Dermis microvascular lymphatic vessel endothelial cell (primary cell): ENCODE measurements around the gene OLFM4. TPM values are rescaled to one million over a fixed set of nuclear protein-coding genes. Genes with fewer than 3 reads are reported as not detected.
A peak's percentile ranks its signal among the peaks of the same experiment; 100 is the strongest.
"Not testable (repeated sequence)": the region's sequence is repeated elsewhere in the genome, so short reads cannot be mapped to it uniquely, and the experiment has no call there.

ENCODE experiments used
- DNase-seq, 2 donors: peaks; one replicate each; pipeline versions ENCODE4 v3.0.0 to v3.0.0-alpha.2; 2010; ENCODE audit warnings: low read depth in 2 of 2
- total RNA-seq: library from RNA; depleted of rRNA; stranded (reverse); fragments of >200 nt; gene quantifications from 2 replicates; pipeline ENCODE4 v1.2.1, GENCODE V29; 2014

Gene OLFM4
- under 0.01 and 0.25 TPM in 2 replicates for total RNA-seq

GRCh38 chr13:53028637-53029203 is at the start of gene OLFM4:
TSS of gene OLFM4 (plus strand) at chr13:53028813. CDS start at chr13:53028837, 24 bp downstream.
- no peak for DNase-seq

- no peak for DNase-seq
These were observed 49.6 kb upstream of the OLFM4 start for GRCh38 chr13:52978989-52979388.

GRCh38 chr13:52980695-52981094 is 47.9 kb upstream of the OLFM4 start:
- DNase-seq, result no peak

GRCh38 chr13:52983836-52984235 is 44.8 kb upstream of the OLFM4 start:
- DNase-seq, result no peak

GRCh38 chr13:52984881-52985363 is 43.7 kb upstream of the OLFM4 start:
- DNase-seq, result no peak

- DNase-seq, result no peak
These were observed 37.1 kb upstream of the OLFM4 start for GRCh38 chr13:52991344-52992020.

GRCh38 chr13:52992110-52992509 is 36.5 kb upstream of the OLFM4 start:
- no peak for DNase-seq

- DNase-seq, result no peak
These were observed 34.6 kb upstream of the OLFM4 start for GRCh38 chr13:52994051-52994450.

GRCh38 chr13:52994865-52995264 is 33.7 kb upstream of the OLFM4 start:
- DNase-seq, result no peak

GRCh38 chr13:52995946-52996345 is 32.7 kb upstream of the OLFM4 start:
- DNase-seq, result no peak

- no peak for DNase-seq
These were observed 30.4 kb upstream of the OLFM4 start for GRCh38 chr13:52997951-52998876.

- DNase-seq, result no peak
These were observed 29.4 kb upstream of the OLFM4 start for GRCh38 chr13:52999093-52999696.

GRCh38 chr13:53001444-53002225 is 27.0 kb upstream of the OLFM4 start:
- no peak for DNase-seq

GRCh38 chr13:53004573-53004972 is 24.0 kb upstream of the OLFM4 start:
- DNase-seq, result no peak

- DNase-seq, result no peak
These were observed 23.0 kb upstream of the OLFM4 start for GRCh38 chr13:53005626-53006025.

- DNase-seq, result peak in 1 of 2 donors; percentile 7
These were observed 20.7 kb upstream of the OLFM4 start for GRCh38 chr13:53007872-53008271.

GRCh38 chr13:53010374-53011105 is 18.1 kb upstream of the OLFM4 start:
- no peak for DNase-seq

- no peak for DNase-seq
These were observed 15.9 kb upstream of the OLFM4 start for GRCh38 chr13:53012707-53013106.

- no peak for DNase-seq
These were observed 15.5 kb upstream of the OLFM4 start for GRCh38 chr13:53013113-53013512.

GRCh38 chr13:53014018-53014417 is 14.6 kb upstream of the OLFM4 start:
- DNase-seq, result not testable (repeated sequence)
